OCI-LY1 (cell line): ENCODE results near the gene TREM2.

Experiments
- EZH2 ChIP-seq: fragments of 200-600 bp; sonication (generic), shearing (Covaris generic); IDR thresholded peaks from 2 replicates; pipeline ENCODE4 v1.8.0; 2017; ENCODE audit warnings: borderline replicate concordance, mixed run types, mild to moderate bottlenecking, antibody characterized with exemption, low read length, moderate library complexity, mixed read lengths
- TF ChIP-seq, protein P1 (sequence below): fragments of 200-600 bp; sonication (generic), shearing (Covaris generic); IDR thresholded peaks from 2 replicates; pipeline ENCODE4 v1.5.1; 2017; ENCODE audit warnings: mild to moderate bottlenecking, antibody characterized with exemption, low read length, moderate library complexity, mixed read lengths

DNA sequence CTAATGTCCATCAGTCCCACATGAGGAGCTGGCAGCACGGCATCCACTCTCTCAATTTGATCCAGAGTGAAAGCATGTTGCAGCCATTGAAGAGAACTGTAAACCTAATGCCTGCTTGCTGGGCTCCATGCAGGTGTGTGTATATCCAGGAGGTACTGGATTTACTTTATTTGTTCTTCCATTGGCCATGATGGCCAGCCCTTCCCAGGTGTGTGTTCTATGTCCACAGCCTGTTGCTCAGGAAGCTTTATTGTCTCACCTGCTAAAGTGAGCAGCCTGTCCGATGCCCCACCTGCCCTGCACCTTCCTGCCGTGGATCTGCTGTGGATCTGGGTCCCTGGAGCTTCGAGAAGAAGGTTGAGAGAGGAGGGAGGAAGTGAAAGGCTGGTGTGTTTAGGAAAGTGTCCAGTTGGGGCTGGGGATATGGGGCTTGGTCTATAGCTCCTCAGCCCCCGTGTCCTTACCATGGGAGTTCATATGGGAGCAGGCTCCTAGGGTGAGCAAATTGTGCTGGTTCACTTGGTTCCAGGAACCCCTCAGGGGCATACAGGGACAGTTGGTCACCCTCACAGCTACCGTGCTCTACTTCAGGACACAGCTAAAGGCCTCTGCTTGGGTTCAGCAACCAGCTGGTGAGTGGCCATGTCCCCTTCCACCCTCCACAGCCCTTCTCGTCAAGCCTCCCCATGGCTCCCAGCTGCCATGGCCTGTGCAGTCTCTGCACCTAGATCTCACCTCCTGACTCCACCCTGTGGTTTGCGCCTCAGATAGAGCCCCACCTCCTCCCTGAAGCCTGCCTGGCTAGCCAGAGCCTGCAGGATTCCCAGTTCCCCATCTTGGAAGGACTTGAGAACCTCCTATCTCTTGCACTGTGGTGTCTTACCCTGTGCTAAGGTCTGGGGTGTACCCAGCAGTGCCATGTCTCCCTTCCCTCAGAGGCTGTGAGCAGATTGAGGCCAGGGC lies 25.3 kb upstream of the TREM2 start:
- TF ChIP-seq, protein P1, sequence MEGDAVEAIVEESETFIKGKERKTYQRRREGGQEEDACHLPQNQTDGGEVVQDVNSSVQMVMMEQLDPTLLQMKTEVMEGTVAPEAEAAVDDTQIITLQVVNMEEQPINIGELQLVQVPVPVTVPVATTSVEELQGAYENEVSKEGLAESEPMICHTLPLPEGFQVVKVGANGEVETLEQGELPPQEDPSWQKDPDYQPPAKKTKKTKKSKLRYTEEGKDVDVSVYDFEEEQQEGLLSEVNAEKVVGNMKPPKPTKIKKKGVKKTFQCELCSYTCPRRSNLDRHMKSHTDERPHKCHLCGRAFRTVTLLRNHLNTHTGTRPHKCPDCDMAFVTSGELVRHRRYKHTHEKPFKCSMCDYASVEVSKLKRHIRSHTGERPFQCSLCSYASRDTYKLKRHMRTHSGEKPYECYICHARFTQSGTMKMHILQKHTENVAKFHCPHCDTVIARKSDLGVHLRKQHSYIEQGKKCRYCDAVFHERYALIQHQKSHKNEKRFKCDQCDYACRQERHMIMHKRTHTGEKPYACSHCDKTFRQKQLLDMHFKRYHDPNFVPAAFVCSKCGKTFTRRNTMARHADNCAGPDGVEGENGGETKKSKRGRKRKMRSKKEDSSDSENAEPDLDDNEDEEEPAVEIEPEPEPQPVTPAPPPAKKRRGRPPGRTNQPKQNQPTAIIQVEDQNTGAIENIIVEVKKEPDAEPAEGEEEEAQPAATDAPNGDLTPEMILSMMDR, result no peak
- TF ChIP-seq EZH2, result no peak
